ENCODE data around the gene WNT7A. TPM values are rescaled to one million over a fixed set of nuclear protein-coding genes. Genes with fewer than 3 reads are reported as not detected.

WNT7A gene
- total RNA-seq, 1 experiment from 2014 or later: not detected

DNA sequence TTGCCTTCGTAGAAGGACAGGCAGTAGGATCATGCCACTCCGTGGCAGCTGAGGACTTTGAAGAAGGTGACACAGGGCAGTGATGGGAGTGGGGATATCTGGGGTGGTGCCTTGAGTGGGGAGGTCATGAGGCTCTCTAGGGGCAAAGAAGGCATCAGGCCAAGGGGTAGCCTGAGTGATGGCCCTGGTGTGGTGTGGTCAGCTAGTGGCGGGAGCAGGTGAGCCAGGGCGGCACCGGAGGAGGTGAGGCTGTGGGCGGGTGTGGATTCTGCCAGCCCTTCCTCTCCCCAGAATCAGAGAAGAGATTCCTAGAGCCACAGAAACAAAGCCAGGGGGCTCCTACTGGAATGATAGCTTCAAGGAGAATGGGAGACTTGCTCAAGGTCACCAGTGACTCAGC lies 18.4 kb downstream of the WNT7A start:
- Histone ChIP-seq H2BK20ac (ENCODE audit: low read depth, low read length, poor library complexity, severe bottlenecking) (no peak overlapping the region), H3K4me1 (ENCODE audit: insufficient read depth, low read length) (no peaks in the 10 kb centered on the region; the same call in 1 of the 2 replicates), H3T11ph (ENCODE audit: low read length) (no peak overlapping the region), H3K9me3 (ENCODE audit: control insufficient read depth, low read depth, low read length) (no peaks in the 10 kb centered on the region), H2BK15ac (ENCODE audit: low read depth, low read length) (no peak overlapping the region), H2BK5ac (ENCODE audit: insufficient read length, low read length) (no peak overlapping the region), H3K4ac (ENCODE audit: low read depth, low read length) (no peak overlapping the region), H3K27me3 (ENCODE audit: insufficient read depth, low read length) (no peaks in the 10 kb centered on the region; the same call in 1 of the 2 replicates), H2BK120ac (ENCODE audit: low read depth, low read length, poor library complexity, severe bottlenecking) (no peak overlapping the region), H3K14ac (ENCODE audit: insufficient read depth, low read length) (no peak overlapping the region), H4K20me1 (ENCODE audit: control insufficient read depth, insufficient read depth, insufficient read length) (no peaks in the 10 kb centered on the region), H3K23me2 (ENCODE audit: insufficient read length, low read depth, low read length, poor library complexity, severe bottlenecking) (no peaks in the 10 kb centered on the region), H4K91ac (ENCODE audit: insufficient read length, low read depth, low read length) (no peak overlapping the region), H3K56ac (ENCODE audit: insufficient read length, low read depth, low read length) (no peak overlapping the region), H2AK5ac (ENCODE audit: insufficient read length, low read length) (no peak overlapping the region), H3K23ac (ENCODE audit: insufficient read length, low read depth, low read length) (no peak overlapping the region), H2AFZ (ENCODE audit: low read length) (no peak overlapping the region), H4K5ac (ENCODE audit: insufficient read length, low read depth, low read length) (no peak overlapping the region), H3K79me2 (ENCODE audit: insufficient read depth, low read length) (no peaks in the 10 kb centered on the region), H3K79me1 (ENCODE audit: insufficient read depth, low read depth, low read length, poor library complexity, severe bottlenecking) (no peaks in the 10 kb centered on the region), H4K8ac (replicated peaks; ENCODE audit: insufficient read length, low read depth, low read length) (no peak overlapping the region), H3K9ac (ENCODE audit: extremely low read depth, insufficient read length, low read length) (no peak overlapping the region), H2BK12ac (ENCODE audit: insufficient read length, low read depth, low read length) (no peak overlapping the region), H3K18ac (ENCODE audit: insufficient read length, low read depth, low read length) (no peak overlapping the region), H3K4me2 (ENCODE audit: insufficient read depth, insufficient read length, low read length) (no peak overlapping the region), H3K27ac (ENCODE audit: insufficient read length, low read depth, low read length) (no peak overlapping the region)
- Mint-ChIP-seq H3K27me3 (ENCODE audit: low read depth) (peaks cover 45% of the 10 kb centered on the region), H3K4me1 (peaks cover 16 to 17% of the 10 kb centered on the region in 2 experiments), H3K4me3 (no peak overlapping the region), H3K9me3 (no peaks in the 10 kb centered on the region), H3K27ac (no peak overlapping the region; a peak in 1 of 7 replicates), H3K36me3 (ENCODE audit: insufficient read depth in 1 of 3, low read depth in 3 of 3) (no peaks in the 10 kb centered on the region)
- TF ChIP-seq, protein P1, sequence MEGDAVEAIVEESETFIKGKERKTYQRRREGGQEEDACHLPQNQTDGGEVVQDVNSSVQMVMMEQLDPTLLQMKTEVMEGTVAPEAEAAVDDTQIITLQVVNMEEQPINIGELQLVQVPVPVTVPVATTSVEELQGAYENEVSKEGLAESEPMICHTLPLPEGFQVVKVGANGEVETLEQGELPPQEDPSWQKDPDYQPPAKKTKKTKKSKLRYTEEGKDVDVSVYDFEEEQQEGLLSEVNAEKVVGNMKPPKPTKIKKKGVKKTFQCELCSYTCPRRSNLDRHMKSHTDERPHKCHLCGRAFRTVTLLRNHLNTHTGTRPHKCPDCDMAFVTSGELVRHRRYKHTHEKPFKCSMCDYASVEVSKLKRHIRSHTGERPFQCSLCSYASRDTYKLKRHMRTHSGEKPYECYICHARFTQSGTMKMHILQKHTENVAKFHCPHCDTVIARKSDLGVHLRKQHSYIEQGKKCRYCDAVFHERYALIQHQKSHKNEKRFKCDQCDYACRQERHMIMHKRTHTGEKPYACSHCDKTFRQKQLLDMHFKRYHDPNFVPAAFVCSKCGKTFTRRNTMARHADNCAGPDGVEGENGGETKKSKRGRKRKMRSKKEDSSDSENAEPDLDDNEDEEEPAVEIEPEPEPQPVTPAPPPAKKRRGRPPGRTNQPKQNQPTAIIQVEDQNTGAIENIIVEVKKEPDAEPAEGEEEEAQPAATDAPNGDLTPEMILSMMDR (conservative IDR thresholded peaks at IDR 0.05): no peak
- no peak for DNase-seq
- WGBS (ENCODE audit: extremely low coverage, insufficient read length, low lambda C conversion rate): no CpG with 5 or more reads among the region's 6 CpGs

Measured in H9 (cell line).